GM19025 (cell line): ENCODE results near the gene WDR31.

Source experiments
- ATAC-seq: cut with Tn5 transposase; IDR thresholded peaks from one replicate; pipeline ENCODE4 v1.9.1; 2021; ENCODE audit warnings: mild to moderate bottlenecking, low read depth, moderate library complexity; ENCODE audit not compliant: unreplicated experiment

The WDR31 gene

GRCh38 chr9:113343732-113344231 lies 3.7 kb upstream of the WDR31 start:
- ATAC-seq: no peak

- ATAC-seq: no peak
Measured at GRCh38 chr9:113341712-113342410, 1.8 kb upstream of the WDR31 start.

GRCh38 chr9:113337714-113338113 lies 2.4 kb downstream of the WDR31 start:
- ATAC-seq: no peak

- ATAC-seq: no peak
Measured at GRCh38 chr9:113331780-113332179, 8.3 kb downstream of the WDR31 start.

DNA sequence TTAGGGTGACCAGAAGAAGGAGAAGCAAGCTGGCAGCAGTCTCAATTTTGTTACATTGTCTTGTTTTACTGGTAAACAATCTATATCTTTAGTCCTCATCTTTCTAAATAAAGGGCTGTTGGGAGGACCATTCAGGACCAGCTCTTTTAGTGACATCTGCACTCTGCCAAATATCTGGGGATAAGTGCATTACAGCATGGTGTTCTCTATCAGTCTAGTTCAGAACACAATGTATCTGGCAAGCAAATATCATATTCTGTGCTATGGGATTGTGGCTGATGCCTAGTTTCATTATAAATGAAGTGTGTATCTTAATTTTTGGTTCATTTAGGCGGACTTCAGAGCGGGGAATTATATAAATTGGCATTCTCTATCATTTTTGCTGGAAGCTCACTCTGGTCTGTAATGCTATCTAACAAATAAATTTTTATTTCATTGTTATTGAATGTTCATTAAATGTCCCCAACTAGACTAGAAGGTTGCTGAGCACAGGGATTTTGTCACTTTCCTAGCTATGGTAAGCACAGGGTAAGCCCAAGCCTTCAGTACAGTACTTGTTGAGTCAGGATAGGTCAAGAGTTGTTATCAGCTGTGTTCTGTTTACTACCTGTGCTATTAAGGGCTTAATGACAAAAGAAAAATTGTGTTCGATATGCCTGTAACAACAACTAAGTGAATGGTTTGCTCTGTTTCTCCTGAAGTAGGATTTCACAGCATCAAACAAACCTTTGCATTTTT lies 11.9 kb downstream of the WDR31 start:
- no peak for ATAC-seq

DNA sequence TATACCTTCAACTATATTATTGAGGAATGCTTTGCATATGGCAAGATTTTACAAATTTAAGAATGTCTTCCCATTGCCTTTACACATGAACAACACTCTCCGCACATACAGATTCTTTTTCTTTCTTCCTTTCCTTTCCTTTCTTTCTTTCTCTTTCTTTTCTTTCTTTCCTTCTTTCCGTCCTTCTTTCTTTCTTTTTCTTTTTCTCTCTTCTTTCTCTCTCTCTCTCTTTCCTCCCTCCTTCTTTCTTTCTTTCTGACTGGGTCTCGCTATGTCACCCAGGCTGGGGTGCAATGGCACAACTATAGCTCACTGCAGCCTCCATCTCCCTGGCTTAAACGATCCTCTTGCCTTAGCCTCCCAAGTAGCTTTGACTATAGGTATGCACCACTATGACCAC lies 13.8 kb downstream of the WDR31 start:
- ATAC-seq: no peak

DNA sequence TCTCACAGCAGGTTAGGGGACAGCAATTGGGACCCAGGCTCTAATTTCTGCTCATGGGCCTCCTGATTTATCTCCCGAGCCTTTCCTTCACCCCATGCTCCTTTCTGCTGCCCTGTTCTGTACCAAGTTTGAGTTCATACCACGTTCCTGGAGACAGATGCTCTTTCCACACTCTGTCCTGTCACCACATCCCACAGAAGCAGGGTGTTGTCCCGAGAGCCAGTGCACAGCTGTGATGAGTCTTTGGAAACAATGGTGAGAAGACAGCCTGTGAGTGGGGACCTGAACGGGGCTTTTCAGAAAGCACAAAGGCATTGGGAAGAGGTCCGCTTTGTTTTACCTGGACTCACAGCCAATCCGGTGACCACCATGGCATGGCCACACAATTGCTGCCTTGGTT lies 17.4 kb downstream of the WDR31 start:
- no peak for ATAC-seq

DNA sequence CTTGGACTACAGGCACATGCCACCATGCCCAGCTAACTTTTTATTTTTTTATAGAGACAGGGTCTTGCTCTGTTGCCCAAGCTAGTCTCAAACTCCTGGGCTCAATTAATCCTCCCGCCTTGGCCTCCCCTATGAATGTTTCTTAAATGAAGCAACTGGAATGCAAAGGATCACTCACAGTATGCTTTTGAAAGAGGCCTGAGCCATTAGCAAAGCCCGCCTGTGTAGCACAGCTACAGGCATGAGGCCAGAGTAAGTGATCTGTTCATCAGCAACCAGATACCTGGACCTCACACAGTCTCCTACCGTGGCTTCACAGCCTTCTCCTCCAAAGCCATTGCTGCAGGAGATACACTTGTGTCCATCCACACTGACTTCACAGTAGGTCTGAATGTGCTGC lies 20.0 kb downstream of the WDR31 start:
- no peak for ATAC-seq

- ATAC-seq: no peak
Measured at GRCh38 chr9:113319054-113319453, 21.0 kb downstream of the WDR31 start.

DNA sequence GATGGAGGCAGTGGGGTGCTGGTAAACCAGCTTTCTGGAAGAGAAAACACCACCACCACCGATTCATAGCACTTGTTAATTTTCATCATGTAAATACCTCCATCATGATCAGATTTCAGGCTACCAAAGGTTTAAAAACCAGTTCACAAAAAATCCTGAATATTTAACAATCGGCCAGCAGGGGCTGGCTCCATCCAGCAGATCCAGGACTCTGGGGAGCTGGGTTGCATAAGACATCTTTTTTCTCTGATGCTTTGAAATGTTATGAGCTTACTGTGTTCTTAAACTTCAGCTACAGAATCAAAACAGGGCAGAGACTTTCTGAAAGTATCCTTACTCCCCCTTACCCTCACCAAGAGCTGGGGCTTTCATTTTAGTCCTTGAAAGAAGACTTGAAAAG lies 22.3 kb downstream of the WDR31 start:
- ATAC-seq: no peak

DNA sequence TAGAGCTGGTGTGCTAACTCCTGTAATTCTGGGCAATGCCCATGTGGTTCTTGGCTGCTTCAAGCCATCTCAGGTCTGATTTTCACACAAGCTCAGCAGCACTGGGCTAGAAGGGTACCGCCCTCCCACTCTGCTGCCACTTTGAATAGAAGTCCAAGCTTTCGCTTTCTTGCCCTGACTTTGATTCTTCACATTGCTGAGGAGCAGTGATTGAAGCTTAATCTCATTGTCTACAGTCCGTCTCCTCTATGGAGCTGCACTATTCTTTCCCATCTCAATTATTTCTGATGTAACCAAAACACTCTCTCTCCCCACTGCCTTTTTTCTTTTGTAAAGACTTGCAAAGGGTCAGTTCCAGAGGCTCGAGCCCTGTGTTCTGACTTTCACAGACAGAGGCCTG lies 24.0 kb downstream of the WDR31 start:
- no peak for ATAC-seq

GRCh38 chr9:113315231-113315630 lies 24.8 kb downstream of the WDR31 start:
- ATAC-seq: no peak

- ATAC-seq: no peak
Measured at GRCh38 chr9:113313261-113313660, 26.8 kb downstream of the WDR31 start.

DNA sequence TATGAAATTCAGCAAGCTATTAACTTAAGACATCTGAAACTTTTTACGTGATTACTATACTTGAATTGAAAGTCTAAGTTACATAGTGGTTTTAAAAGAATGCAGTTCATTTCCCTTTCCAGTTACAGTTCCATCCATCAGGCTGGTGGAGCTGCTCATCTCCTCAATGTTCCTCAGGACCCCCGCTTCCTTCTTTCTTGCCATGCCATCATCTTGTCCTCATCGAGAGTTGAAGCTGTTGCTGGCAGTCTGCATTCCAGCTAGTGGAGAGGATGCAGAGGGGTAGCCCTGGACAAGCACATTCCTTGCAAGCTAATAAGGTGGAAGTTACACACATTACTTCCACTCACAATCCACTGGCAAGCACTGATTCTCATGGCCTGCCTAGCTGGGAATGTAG lies 28.1 kb downstream of the WDR31 start:
- no peak for ATAC-seq

DNA sequence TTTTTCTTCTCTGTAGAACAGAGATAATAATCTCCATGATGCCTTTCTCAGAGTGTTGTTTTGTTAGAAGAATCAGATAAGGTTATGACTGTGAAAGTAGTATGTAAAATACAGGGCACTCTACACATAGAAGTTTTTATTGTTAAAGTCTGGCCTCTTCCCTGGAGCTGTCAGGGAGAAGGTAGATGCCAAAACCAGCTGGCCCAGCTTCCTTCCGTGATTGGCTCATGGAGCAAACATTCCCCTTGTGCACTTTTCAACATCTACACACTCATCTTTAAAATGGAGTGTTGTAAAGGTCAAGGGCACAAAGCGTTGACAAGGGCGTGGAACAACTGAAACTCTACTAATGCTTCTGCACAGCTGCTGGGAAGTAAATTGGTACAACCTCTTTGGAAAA lies 29.5 kb downstream of the WDR31 start:
- ATAC-seq: no peak

- no peak for ATAC-seq
Measured at GRCh38 chr9:113309204-113309813, 30.8 kb downstream of the WDR31 start.

DNA sequence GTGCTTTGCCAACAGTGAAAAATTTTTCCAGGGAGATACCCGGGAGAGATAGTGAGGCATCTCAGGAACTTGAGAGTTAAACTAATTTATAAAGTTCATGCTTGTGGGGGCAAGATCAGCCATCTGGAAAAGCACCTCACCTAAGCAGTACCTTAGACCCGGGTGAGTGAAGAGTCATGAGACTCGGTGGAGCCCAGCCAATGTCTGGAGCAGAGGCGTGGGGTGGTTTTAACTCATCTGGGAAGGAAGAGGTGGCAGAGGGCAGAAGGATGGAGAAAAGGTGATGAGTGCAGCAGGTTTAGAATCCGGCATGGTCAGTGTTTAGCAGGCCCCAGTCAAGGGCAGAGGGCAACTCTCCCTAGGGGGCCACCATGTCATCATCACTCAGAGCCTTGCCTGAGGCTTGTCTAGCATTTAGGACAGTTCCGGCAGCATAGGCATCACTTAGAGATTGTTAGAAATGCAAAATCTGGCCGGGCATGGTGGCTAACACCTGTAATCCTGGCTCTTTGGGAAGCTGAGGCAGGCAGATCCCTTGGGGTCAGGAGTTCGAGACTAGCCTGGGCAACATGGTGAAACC lies 32.6 kb downstream of the WDR31 start:
- ATAC-seq: no peak

GRCh38 chr9:113306566-113306965 lies 33.5 kb downstream of the WDR31 start:
- no peak for ATAC-seq

GRCh38 chr9:113302792-113303418 lies 37.2 kb downstream of the WDR31 start, which contains the start of gene RNF183:
Gene RNF183 (minus strand): TSS chr9:113303376. CDS start chr9:113298184, 5,192 bp downstream.
- no peak for ATAC-seq

DNA sequence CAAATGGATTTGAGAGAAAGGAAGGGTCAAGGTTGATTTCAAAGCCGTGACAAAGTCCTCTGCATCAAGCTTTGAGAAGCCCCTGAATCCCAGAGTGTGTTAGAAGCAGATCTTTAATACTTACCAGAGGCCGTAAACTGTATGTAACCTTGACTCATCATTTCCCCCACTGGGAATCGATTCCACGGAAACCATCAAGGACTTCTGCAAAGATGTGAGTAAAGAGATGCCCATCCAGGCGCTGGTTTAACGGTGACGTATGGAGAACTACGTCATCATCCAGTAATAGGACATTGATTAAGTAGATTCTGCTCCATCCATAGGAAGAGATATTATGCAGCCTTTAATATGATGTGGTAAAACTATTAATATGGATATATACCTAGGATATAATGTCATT lies 38.5 kb downstream of the WDR31 start:
- ATAC-seq: no peak
